Activated B cell treated with CpG ODN at 0.5 μM for 24 hours (primary cell): ENCODE measurements around the gene RIBC2. TPM values are rescaled to one million over a fixed set of nuclear protein-coding genes. Genes with fewer than 3 reads are reported as not detected.

Source experiments
- ATAC-seq: fragments of 200-7000 bp; cut with Tn5 transposase; one replicate; pipeline ENCODE4 v1.10.0; 2021; ENCODE audit warnings: low read depth, mild to moderate bottlenecking, moderate library complexity
- CTCF ChIA-PET: fragments of 350-600 bp; sonication (Branson Sonifier 250); formaldehyde crosslinking; loops from one replicate; lab custom pipeline; 2021; ENCODE audit warnings: antibody characterized with exemption; lab: Charles Lee
- POLR2A ChIA-PET: fragments of 350-600 bp; sonication (Branson Sonifier 250); formaldehyde crosslinking; loops from one replicate; lab custom pipeline; 2021; ENCODE audit warnings: antibody characterized with exemption; lab: Charles Lee
- DNase-seq: peaks from one replicate; pipeline ENCODE4 v3.0.0; 2022
- H3K27ac Mint-ChIP-seq: one replicate; pipeline ENCODE4 v1.8.0; 2020; ENCODE audit warnings: mixed read lengths
- H3K27me3 Mint-ChIP-seq: one replicate; pipeline ENCODE4 v1.8.0; 2021; ENCODE audit warnings: mixed read lengths
- H3K36me3 Mint-ChIP-seq: one replicate; pipeline ENCODE4 v1.8.0; 2021; ENCODE audit warnings: low read depth, mixed read lengths
- H3K4me1 Mint-ChIP-seq: one replicate; pipeline ENCODE4 v1.8.0; 2021; ENCODE audit warnings: mixed read lengths
- H3K4me3 Mint-ChIP-seq: one replicate; pipeline ENCODE4 v1.8.0; 2020; ENCODE audit warnings: mild to moderate bottlenecking, mixed read lengths
- H3K9me3 Mint-ChIP-seq: one replicate; pipeline ENCODE4 v1.8.0; 2020; ENCODE audit warnings: mixed read lengths
- CTCF ChIP-seq: fragments of 200-600 bp; IDR thresholded peaks from one replicate; pipeline ENCODE4 v1.8.0; 2022; ENCODE audit warnings: antibody characterized with exemption, mild to moderate bottlenecking
- intact Hi-C: fragments of 100-400 bp; cut with micrococcal nuclease; formaldehyde crosslinking; loops from one replicate; pipeline ENCODE4 v1.15.1; 2024
- total RNA-seq: library from RNA; stranded (reverse); gene quantifications from 2 replicates; pipeline ENCODE4 v1.2.3, GENCODE V29; 2022

RIBC2 gene
- total RNA-seq, 1 donor from 2014 or later: 0.31 TPM

DNA sequence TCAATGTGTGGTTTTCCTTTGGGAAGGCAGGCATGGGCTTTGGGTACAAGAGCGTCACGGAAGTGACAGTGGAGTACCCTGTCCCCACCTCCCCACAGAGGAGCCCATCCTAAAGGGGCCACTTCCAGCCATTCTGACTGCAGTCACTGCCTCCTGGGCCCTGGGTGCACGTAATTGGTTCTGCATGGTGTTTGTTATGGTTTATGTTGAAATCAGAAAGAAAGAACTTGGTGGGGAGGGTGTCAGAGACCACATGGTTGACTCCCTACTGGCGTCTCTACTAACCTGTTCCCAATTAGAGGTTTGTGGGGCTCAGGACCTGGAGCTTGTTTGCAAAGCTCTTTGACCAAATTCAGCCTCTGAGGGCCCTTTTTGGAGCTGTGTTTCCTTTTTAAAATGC is 40.8 kb downstream of the RIBC2 start:
- Mint-ChIP-seq H3K4me1 (no peaks in the 10 kb centered on the region), H3K27me3 (peaks cover 24% of the 10 kb centered on the region), H3K27ac (no peak overlapping the region), H3K9me3 (no peaks in the 10 kb centered on the region), H3K4me3 (no peak overlapping the region), H3K36me3 (no peaks in the 10 kb centered on the region)
- TF ChIP-seq CTCF: no peak
- ChIA-PET CTCF (no interaction called here), POLR2A (no interaction called here)
- ATAC-seq (no peak), DNase-seq (no peak)
- intact Hi-C loops: no loop called here

DNA sequence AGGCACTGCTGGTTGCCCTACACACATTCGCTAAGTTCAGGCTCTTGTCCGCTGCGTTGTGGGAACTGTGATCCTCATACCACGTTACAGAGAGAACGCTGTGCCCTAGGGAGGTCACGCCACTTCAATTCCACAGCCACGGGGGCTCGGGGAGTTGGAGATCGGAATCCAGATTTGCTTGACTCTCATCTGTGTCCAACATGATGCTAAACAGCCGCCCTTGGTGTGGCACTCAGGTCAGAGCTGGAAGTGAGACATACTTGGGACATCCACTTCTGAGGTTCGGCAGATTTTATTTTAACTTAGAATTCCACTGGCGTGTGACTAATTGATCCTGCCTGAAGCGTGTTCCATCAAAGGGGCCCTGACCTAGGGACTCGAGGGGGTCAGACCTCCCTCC is 41.7 kb downstream of the RIBC2 start:
- Mint-ChIP-seq H3K36me3 (no peaks in the 10 kb centered on the region), H3K27me3 (peaks cover 24% of the 10 kb centered on the region), H3K9me3 (no peaks in the 10 kb centered on the region), H3K4me3 (no peak overlapping the region), H3K27ac (no peak overlapping the region), H3K4me1 (no peaks in the 10 kb centered on the region)
- ATAC-seq: no peak
- POLR2A ChIA-PET: no interaction called here
- intact Hi-C loops: no loop called here
- DNase-seq: no peak
- CTCF ChIA-PET: no interaction called here
- TF ChIP-seq CTCF: no peak

- H3K4me3 Mint-ChIP-seq: no peak overlapping the region
- no peaks in the 10 kb centered on the region for H3K36me3 Mint-ChIP-seq
- CTCF ChIA-PET: no interaction called here
- POLR2A ChIA-PET: interaction anchor here (0.6 kb wide), 1 partner anchor 185 kb away, joined by 3 read pairs; no protein-coding TSS in a partner anchor
- no peak overlapping the region for H3K27ac Mint-ChIP-seq
- no peak for DNase-seq
- H3K9me3 Mint-ChIP-seq: no peaks in the 10 kb centered on the region
- intact Hi-C loops: no loop called here
- H3K27me3 Mint-ChIP-seq: peaks cover 22% of the 10 kb centered on the region
- TF ChIP-seq CTCF: no peak
- H3K4me1 Mint-ChIP-seq: no peaks in the 10 kb centered on the region
- ATAC-seq: no peak
These were observed 42.1 kb downstream of the RIBC2 start for GRCh38 chr22:45455621-45456020.

GRCh38 chr22:45456811-45457210 is 43.3 kb downstream of the RIBC2 start:
- H3K27ac Mint-ChIP-seq: no peak overlapping the region
- H3K36me3 Mint-ChIP-seq: no peaks in the 10 kb centered on the region
- H3K27me3 Mint-ChIP-seq: peaks cover 17% of the 10 kb centered on the region
- H3K4me3 Mint-ChIP-seq: no peak overlapping the region
- ATAC-seq (no peak), DNase-seq (no peak)
- ChIA-PET CTCF (no interaction called here), POLR2A (no interaction called here)
- no peak for TF ChIP-seq CTCF
- no peaks in the 10 kb centered on the region for H3K4me1 Mint-ChIP-seq
- H3K9me3 Mint-ChIP-seq: no peaks in the 10 kb centered on the region
- intact Hi-C loops: no loop called here

- no peak for ATAC-seq
- POLR2A ChIA-PET: no interaction called here
- Mint-ChIP-seq H3K4me3 (no peak overlapping the region), H3K36me3 (no peaks in the 10 kb centered on the region), H3K27me3 (peaks cover 6% of the 10 kb centered on the region), H3K4me1 (no peaks in the 10 kb centered on the region), H3K27ac (no peak overlapping the region), H3K9me3 (no peaks in the 10 kb centered on the region)
- intact Hi-C loops: no loop called here
- DNase-seq: no peak
- TF ChIP-seq CTCF: no peak
- CTCF ChIA-PET: no interaction called here
These were observed 45.0 kb downstream of the RIBC2 start for GRCh38 chr22:45458532-45458931.
